Measurements from ENCODE around the gene RNF115.

DNA sequence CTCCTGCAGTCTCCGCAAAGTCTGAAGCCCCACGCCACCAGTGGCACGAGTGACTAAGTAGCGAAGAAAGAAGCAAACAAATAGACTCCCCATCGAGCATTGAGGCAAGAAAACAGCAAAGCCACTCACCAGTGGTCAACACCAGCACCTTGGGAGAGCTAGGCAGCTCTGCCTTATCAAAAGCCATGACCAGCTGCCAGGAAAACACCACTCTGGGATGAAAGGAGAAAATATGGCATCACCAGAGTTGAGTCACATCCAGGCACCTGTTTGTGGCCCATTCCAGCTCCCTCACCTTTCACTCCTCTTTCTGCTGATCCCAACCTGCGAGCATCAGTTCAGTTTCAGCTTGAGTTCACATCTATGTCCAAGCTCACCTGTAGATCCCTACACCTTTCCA, 134.0 kb downstream of the RNF115 start:
- TF ChIP-seq CTCF (IDR thresholded peaks at IDR 0.05) (no peak), EP300 (IDR thresholded peaks at IDR 0.05) (no peak), POLR2A (IDR thresholded peaks at IDR 0.05) (no peak)

Measured in tibial nerve (tissue), 4 donors.